HTR-8/SVneo (cell line): ENCODE measurements around the gene IL17RE.
"Not testable (repeated sequence)": the region's sequence is repeated elsewhere in the genome, so short reads cannot be mapped to it uniquely, and the experiment has no call there.

Source experiments
- DNase-seq: peaks from one replicate; pipeline ENCODE4 v3.0.0; 2011; ENCODE audit warnings: low spot score, mixed read lengths; ENCODE audit not compliant: insufficient read length
- FAIRE-seq: peaks from 2 replicates; lab custom pipeline; 2011; peaks lifted over from hg19 to GRCh38; lab: Jason Lieb, UNC

IL17RE gene

GRCh38 chr3:9902372-9903237, at the start of gene IL17RE:
TSS of gene IL17RE (plus strand) at chr3:9902848. CDS start at chr3:9902933, 85 bp downstream.
- FAIRE-seq (no peak), DNase-seq (no peak)

DNA sequence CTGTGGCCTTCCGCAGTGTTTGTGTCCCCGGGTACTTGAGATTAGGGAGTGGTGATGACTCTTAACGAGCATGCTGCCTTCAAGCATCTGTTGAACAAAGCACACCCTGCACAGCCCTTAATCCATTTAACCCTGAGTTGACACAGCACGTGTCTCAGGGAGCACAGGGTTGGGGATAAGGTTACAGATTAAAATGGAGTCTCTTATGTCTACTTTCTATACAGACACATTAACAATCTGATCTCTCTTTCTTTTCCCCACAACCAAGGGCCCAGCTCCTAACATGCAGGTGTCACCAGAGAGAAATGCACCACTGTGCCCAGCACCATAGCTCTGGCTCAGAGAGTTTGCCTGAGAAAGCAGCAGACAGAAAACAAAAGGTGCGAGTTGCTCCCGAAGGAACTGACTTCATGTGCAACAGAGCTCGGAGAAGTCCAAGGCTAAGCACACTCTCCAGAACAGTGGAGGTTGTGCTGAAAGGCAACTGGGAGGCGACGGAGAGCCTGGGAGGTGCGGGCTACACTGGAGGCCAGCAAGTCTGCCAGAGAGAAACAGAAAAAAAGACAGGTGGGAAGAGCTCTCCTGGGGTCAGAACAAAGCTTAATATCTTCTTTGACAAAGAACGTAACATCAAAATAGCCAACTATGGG, 48.2 kb upstream of the IL17RE start:
- not testable (repeated sequence) for FAIRE-seq, DNase-seq

- FAIRE-seq = no peak
- no peak for DNase-seq
Measured at GRCh38 chr3:9855594-9855993, 47.1 kb upstream of the IL17RE start.

DNA sequence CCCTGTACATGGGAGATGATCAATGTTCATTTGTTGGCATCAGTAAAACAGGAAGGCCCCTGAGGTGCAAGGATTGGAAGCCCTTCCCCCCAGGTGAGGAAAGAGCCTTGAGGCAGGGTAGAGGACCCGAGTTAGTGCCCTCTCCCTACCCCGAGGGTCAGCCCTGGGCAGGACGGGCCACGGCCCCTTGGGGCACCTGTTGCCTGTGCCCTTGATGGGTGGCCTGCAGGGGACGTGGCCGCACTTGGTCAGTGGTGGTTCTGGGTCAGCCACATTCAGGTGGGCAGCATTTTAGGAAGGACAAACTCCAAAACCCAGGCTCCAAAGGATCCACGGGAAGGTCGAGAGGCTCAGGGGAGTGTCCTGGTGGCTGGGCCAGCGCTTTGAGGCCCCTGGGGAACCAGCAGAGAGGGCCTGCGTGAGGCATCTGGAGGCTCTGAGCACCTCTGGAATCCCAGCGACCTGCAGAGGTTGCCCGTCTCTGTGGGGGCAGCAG, 43.1 kb upstream of the IL17RE start:
- FAIRE-seq (no peak), DNase-seq (no peak)

GRCh38 chr3:9861201-9861600, 41.4 kb upstream of the IL17RE start:
- no peak for DNase-seq
- FAIRE-seq = no peak

DNA sequence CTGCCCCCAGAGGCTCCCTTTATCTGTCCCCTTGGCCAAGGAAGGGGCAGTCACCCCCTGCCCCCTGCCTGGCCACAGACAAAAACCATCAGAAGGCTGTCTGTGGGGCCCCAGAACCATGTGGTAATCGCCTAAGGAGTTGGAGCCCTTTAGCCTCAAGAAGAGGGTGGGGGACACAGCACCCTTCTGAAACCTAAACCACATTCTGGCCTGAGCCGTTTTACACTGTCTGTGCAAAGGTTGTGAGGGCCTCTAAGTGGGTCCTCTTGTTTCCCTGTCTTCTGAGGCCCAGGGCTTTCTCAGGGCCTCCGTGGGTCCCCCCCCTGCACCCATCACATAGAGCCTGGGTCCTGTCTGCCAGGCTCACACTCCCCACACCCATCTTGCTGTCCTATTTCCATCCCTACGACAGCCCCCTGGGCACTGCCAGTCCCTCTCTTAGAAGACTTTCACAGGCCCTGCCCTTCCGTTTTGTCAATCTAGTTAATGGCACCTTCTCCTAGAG, 41.0 kb upstream of the IL17RE start:
- no peak for FAIRE-seq
- DNase-seq = no peak

GRCh38 chr3:9862391-9863057, 40.1 kb upstream of the IL17RE start:
- FAIRE-seq (no peak), DNase-seq (no peak)

DNA sequence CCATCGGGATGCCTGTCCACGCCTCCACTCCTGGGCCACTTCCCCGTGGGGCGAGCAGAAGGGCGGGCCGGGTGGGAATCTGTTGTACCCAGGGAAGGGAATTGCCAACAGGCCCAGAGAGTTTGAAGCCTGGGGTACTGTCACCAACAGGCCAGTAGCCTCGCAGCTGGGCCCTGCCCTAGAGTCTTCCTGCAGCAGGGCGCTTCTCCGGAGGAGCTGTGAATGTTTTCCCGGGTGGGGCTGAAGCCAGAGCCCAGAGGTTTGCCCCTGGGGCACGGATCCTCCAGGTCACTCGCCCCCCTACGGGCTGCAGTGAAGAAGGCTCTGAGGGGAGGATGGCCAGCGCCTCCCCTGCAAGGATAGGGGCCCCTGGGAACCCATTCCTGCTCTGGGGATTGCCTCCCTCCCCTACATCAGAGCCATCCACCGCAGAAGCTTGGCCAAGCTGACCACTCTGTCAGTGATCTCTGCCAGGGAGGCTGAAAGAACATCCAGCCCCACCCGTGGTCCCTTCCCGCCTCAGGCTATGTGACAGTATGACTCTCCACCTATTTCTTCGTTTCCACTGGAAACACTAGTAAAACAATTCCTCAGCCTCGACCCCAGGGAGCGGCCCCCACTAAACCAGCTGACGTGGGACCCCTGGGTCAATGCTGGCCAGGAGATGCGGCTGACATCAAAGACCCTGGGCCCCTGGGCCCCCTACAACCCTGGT, 39.4 kb upstream of the IL17RE start:
- DNase-seq (no peak), FAIRE-seq (no peak)

- no peak for FAIRE-seq
- no peak for DNase-seq
Measured at GRCh38 chr3:9864200-9864927, 38.3 kb upstream of the IL17RE start.

DNA sequence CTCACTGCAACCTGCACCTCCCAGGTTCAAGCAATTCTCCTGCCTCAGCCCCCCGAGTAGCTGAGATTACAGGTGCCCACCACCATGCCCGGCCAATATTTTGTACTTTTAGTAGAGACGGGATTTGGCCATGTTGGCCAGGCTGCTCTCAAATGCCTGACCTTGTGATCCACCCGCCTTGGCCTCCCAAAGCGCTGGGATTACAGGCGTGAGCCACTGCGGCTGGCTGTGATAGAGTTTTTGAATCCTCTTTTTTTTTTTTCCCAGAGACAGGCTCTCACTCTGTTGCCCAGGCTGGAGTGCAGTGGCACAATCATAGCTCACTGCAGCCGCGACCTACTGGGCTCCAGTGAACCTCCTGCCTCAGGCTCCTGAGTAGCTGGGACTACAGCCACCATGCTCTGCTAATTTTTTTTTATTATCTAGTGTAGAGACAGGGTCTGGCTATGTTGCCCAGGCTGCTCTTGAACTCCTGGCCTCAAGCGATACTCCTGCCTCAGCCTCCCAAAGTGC, 37.5 kb upstream of the IL17RE start:
- DNase-seq, FAIRE-seq: not testable (repeated sequence)

DNA sequence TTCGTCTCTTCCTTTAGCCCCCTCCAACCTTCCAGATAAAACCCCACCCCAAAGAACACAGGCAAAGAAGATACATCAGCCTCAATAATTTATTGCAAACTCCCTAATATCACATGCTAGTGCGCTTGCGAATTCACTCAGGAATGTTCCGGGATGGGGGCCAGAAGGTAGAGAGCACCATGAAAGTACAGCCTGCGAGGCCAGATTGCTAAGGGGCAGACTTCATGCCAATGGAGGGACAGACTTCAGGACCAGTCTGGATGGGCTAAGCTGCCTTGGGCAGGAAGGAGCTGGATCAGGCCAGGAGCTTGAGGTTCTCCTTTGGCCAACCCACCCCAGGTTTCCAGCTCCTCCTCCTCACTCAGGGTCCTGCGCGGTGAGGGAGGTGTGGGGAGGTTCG, 36.0 kb upstream of the IL17RE start:
- FAIRE-seq (no peak), DNase-seq (no peak)

- DNase-seq (no peak), FAIRE-seq (no peak)
Measured at GRCh38 chr3:9867106-9867505, 35.5 kb upstream of the IL17RE start.

- no peak for FAIRE-seq
- DNase-seq = no peak
Measured at GRCh38 chr3:9869955-9870354, 32.7 kb upstream of the IL17RE start.

- DNase-seq (no peak), FAIRE-seq (no peak)
Measured at GRCh38 chr3:9870978-9871377, 31.7 kb upstream of the IL17RE start.

DNA sequence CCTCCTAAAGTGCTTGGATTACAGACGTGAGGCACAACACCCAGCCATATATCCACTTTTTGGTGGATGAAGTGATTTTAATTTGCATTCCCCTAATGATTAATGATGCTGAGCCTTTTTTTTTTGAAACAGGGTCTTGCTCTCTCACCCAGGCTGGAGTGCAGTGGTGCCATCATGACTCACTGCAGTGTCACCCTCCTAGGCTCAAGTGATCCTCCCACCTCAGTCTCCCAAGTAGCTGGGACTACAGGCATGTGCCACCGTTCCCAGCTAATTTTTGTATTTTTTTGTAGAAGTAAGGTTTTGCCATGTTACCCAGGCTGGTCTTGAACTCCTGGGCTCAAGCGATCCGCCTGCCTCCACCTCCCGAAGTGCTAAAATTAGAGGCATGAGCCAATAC, 30.6 kb upstream of the IL17RE start:
- not testable (repeated sequence) for FAIRE-seq, DNase-seq

- no peak for FAIRE-seq
- DNase-seq = no peak
Measured at GRCh38 chr3:9875448-9875847, 27.2 kb upstream of the IL17RE start.

DNA sequence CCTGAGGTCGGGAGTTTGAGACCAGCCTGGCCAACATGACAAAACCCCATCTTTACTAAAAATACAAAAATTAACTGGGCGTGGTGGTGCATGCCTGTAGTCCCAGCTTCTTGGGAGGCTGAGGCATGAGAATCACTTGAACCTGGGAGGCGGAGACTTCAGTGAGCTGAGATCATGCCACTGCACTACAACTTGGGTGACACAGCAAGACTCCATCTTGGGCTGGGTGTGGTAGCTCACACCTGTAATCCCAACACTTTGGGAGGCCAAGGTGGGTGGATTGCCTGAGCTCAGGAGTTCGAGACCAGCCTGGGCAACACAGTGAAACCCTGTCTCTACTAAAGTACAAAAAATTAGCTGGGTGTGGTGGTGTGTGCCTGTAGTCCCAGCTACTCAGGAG, 26.4 kb upstream of the IL17RE start:
- not testable (repeated sequence) for FAIRE-seq, DNase-seq

DNA sequence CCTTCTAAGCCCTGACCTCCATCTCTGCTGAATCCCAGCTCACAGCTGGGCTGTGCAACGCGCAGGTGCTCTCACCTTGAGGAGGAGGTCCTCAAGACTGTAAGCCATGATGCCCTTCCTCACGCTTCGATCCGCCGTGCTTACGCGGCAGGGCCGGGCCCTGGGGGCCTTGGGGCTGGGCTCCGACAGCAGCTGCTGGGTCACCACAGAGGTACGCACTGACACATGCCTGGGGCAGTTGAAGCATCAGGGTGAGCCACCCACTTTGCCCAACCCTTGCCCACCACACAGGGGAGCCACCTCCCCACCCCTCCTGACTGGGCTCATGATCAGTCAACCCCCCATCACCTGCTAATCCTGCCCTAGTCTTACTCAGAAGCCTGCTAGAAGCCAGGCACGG, 25.7 kb upstream of the IL17RE start:
- FAIRE-seq = no peak
- no peak for DNase-seq

DNA sequence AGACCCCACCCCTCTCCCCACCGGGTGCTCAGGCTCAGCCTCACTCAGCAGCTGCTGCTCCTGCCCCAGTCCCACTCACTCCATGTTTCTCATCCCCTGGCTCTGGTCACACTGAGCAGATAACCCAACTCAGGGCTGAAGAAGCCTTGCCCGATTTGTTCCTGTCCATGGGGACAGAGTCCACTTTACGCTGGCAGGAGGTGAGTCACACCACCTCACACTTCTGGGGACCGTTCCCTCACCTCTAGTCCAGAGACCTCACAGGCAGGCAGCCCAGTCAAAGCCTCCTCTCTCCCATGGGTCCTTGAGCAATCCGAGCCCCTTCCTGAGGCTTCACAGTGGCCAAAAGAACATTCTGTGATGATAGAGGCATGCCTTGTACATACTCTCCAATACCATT, 23.9 kb upstream of the IL17RE start:
- FAIRE-seq (no peak), DNase-seq (no peak)
